ENCODE results near the gene MORN4.
A peak's percentile ranks its signal among the peaks of the same experiment; 100 is the strongest.

The MORN4 gene

DNA sequence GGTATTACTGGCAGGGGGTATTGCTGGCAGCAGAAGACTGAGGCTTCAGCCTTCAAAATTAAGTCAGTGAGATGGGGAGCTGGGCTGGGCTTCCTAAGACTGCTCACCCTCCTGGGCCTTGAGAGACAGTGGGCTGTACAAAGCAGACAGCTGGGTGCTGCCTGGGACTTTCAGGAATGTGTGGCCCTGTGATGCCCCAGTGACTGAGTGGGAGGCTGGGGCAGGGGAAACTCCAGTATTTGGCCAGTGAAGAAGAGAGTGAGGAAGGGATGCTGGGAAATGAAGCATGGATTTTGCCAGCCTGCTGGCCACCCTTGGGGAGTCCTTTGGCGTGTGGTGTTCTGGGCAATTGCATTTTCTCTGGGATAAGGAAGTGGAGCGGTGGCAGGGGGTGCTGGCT is 60.3 kb downstream of the MORN4 start:
- peak; percentile 62 for DNase-seq (ENCODE audit: low read depth)

GRCh38 chr10:97572214-97572989 is 60.9 kb downstream of the MORN4 start, which contains the start of gene ANKRD2:
Gene ANKRD2 (plus strand): TSS chr10:97572779. CDS start chr10:97572789, 10 bp downstream.
- DNase-seq (ENCODE audit: low read depth): peak; percentile 82

- no peak for DNase-seq (ENCODE audit: low read depth)
Measured at GRCh38 chr10:97571622-97572021, 61.7 kb downstream of the MORN4 start.

GRCh38 chr10:97570789-97571471 is 62.4 kb downstream of the MORN4 start:
- DNase-seq (ENCODE audit: low read depth): no peak

- no peak for DNase-seq (ENCODE audit: low read depth)
Measured at GRCh38 chr10:97570146-97570788, 63.0 kb downstream of the MORN4 start.

- no peak for DNase-seq (ENCODE audit: low read depth)
Measured at GRCh38 chr10:97567891-97568290, 65.4 kb downstream of the MORN4 start.

GRCh38 chr10:97566336-97566996 is 66.8 kb downstream of the MORN4 start:
- DNase-seq (ENCODE audit: low read depth): no peak

- DNase-seq (ENCODE audit: low read depth): no peak
Measured at GRCh38 chr10:97564776-97565175, 68.5 kb downstream of the MORN4 start.

Measured in EH (cell line).